Neural cell (in vitro differentiated cells): ENCODE data around the gene FAM170B.

Experiments used
- EP300 ChIP-seq: fragments of 450-650 bp; conservative IDR thresholded peaks from 2 replicates; pipeline ENCODE4 v1.6.1; 2014; ENCODE audit warnings: antibody characterized with exemption, mild to moderate bottlenecking, moderate library complexity; ENCODE audit not compliant: poor library complexity, severe bottlenecking
- EZH2 ChIP-seq: fragments of 200-600, 300-800 bp; shearing (Covaris generic), sonication (generic); IDR thresholded peaks from 2 replicates; pipeline ENCODE4 v1.6.1; 2014; ENCODE audit warnings: antibody characterized with exemption, low read length, borderline replicate concordance, mild to moderate bottlenecking; ENCODE audit not compliant: insufficient read depth, poor library complexity, severe bottlenecking
- MXI1 ChIP-seq: fragments of 450-650 bp; conservative IDR thresholded peaks from 2 replicates; pipeline ENCODE4 v1.6.1; 2014; ENCODE audit warnings: antibody characterized with exemption, mild to moderate bottlenecking; ENCODE audit not compliant: poor library complexity, severe bottlenecking
- POLR2AphosphoS5 ChIP-seq: IDR thresholded peaks from 2 replicates; pipeline ENCODE4 v1.6.1; 2012
- RAD21 ChIP-seq: fragments of 450-650 bp; conservative IDR thresholded peaks from 2 replicates; pipeline ENCODE4 v1.6.1; 2014; ENCODE audit warnings: antibody characterized with exemption, mild to moderate bottlenecking, moderate library complexity
- TF ChIP-seq, protein P1 (sequence below): fragments of 450-650 bp; IDR thresholded peaks from 2 replicates; pipeline ENCODE4 v1.5.1; 2014; ENCODE audit warnings: antibody characterized with exemption, mild to moderate bottlenecking, moderate library complexity; ENCODE audit not compliant: poor library complexity, severe bottlenecking
- TF ChIP-seq, protein P2 (sequence below): IDR thresholded peaks from 2 replicates; pipeline ENCODE4 v1.6.1; 2012; ENCODE audit warnings: borderline replicate concordance

DNA sequence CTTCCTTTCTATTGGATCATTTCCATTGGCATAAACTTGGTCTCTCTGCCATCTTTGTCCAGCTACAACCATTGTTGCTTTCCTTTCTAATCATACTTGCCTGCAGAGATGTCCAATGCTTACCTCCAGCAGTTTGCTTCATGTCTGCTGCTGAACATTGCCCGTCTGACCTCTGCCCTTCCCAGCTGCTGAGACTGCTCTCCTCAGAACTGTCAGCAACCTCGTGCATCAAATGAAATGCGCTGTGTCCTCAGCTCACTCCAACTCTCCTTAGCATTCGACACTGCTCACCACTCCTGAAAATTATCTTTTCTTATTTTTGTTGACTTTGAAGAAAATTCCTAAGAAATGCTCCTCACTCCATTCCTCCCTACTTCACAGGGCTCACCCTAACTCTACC is 5.0 kb downstream of the FAM170B start:
- TF ChIP-seq EZH2 (no peak), POLR2AphosphoS5 (no peak), RAD21 (no peak), EP300 (no peak), MXI1 (no peak)
- TF ChIP-seq, protein P1, sequence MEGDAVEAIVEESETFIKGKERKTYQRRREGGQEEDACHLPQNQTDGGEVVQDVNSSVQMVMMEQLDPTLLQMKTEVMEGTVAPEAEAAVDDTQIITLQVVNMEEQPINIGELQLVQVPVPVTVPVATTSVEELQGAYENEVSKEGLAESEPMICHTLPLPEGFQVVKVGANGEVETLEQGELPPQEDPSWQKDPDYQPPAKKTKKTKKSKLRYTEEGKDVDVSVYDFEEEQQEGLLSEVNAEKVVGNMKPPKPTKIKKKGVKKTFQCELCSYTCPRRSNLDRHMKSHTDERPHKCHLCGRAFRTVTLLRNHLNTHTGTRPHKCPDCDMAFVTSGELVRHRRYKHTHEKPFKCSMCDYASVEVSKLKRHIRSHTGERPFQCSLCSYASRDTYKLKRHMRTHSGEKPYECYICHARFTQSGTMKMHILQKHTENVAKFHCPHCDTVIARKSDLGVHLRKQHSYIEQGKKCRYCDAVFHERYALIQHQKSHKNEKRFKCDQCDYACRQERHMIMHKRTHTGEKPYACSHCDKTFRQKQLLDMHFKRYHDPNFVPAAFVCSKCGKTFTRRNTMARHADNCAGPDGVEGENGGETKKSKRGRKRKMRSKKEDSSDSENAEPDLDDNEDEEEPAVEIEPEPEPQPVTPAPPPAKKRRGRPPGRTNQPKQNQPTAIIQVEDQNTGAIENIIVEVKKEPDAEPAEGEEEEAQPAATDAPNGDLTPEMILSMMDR: no peak
- TF ChIP-seq, protein P2, sequence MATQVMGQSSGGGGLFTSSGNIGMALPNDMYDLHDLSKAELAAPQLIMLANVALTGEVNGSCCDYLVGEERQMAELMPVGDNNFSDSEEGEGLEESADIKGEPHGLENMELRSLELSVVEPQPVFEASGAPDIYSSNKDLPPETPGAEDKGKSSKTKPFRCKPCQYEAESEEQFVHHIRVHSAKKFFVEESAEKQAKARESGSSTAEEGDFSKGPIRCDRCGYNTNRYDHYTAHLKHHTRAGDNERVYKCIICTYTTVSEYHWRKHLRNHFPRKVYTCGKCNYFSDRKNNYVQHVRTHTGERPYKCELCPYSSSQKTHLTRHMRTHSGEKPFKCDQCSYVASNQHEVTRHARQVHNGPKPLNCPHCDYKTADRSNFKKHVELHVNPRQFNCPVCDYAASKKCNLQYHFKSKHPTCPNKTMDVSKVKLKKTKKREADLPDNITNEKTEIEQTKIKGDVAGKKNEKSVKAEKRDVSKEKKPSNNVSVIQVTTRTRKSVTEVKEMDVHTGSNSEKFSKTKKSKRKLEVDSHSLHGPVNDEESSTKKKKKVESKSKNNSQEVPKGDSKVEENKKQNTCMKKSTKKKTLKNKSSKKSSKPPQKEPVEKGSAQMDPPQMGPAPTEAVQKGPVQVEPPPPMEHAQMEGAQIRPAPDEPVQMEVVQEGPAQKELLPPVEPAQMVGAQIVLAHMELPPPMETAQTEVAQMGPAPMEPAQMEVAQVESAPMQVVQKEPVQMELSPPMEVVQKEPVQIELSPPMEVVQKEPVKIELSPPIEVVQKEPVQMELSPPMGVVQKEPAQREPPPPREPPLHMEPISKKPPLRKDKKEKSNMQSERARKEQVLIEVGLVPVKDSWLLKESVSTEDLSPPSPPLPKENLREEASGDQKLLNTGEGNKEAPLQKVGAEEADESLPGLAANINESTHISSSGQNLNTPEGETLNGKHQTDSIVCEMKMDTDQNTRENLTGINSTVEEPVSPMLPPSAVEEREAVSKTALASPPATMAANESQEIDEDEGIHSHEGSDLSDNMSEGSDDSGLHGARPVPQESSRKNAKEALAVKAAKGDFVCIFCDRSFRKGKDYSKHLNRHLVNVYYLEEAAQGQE: no peak
